NB4 (cell line): ENCODE results near the gene UBE2D3.
"Not testable (repeated sequence)": the region's sequence is repeated elsewhere in the genome, so short reads cannot be mapped to it uniquely, and the experiment has no call there.

Experiments used
- DNase-seq: peaks from one replicate; pipeline ENCODE4 v3.0.0; 2010; ENCODE audit warnings: low read depth
- H3K4me3 ChIP-seq: one replicate; pipeline ENCODE4 v1.5.1; 2011; ENCODE audit warnings: mild to moderate bottlenecking, low read depth, low read length, moderate library complexity
- CTCF ChIP-seq: IDR thresholded peaks from one replicate; pipeline ENCODE4 v1.5.1; 2012; ENCODE audit warnings: low read depth, low read length
- MAX ChIP-seq: IDR thresholded peaks from 2 replicates; pipeline ENCODE4 v1.6.1; 2011; ENCODE audit warnings: low read depth, low read length
- MYC ChIP-seq: IDR thresholded peaks from 2 replicates; pipeline ENCODE4 v1.6.1; 2011; ENCODE audit warnings: low read depth, low read length
- POLR2A ChIP-seq: IDR thresholded peaks from 2 replicates; pipeline ENCODE4 v1.6.1; 2011; ENCODE audit warnings: mild to moderate bottlenecking; ENCODE audit not compliant: insufficient read length; ENCODE audit errors: extremely low read depth

The UBE2D3 gene

GRCh38 chr4:102819588-102820365 is 7.6 kb downstream of the UBE2D3 start:
- peak overlapping the region; percentile 14 for H3K4me3 ChIP-seq
- TF ChIP-seq POLR2A (no peak), CTCF (no peak), MYC (no peak), MAX (no peak)
- no peak for DNase-seq

GRCh38 chr4:102819100-102819499 is 8.3 kb downstream of the UBE2D3 start:
- not testable (repeated sequence) for H3K4me3 ChIP-seq, DNase-seq

- no peak for TF ChIP-seq POLR2A
- no peak for TF ChIP-seq MYC
- no peak for TF ChIP-seq CTCF
- no peak for TF ChIP-seq MAX
- no peak overlapping the region for H3K4me3 ChIP-seq
- DNase-seq = no peak
These were observed 9.6 kb downstream of the UBE2D3 start for GRCh38 chr4:102817613-102818268.

- TF ChIP-seq CTCF (no peak), MYC (no peak), MAX (no peak), POLR2A (no peak)
- H3K4me3 ChIP-seq = no peak overlapping the region
- no peak for DNase-seq
These were observed 10.2 kb downstream of the UBE2D3 start for GRCh38 chr4:102817021-102817605.

- no peak overlapping the region for H3K4me3 ChIP-seq
- DNase-seq = no peak
- TF ChIP-seq MAX = no peak
- no peak for TF ChIP-seq POLR2A
- TF ChIP-seq MYC = no peak
- no peak for TF ChIP-seq CTCF
These were observed 11.4 kb downstream of the UBE2D3 start for GRCh38 chr4:102815981-102816380.

- no peak for TF ChIP-seq MAX
- no peak for TF ChIP-seq POLR2A
- TF ChIP-seq MYC = no peak
- no peak for TF ChIP-seq CTCF
- H3K4me3 ChIP-seq = no peak overlapping the region
- DNase-seq = no peak
These were observed 17.7 kb downstream of the UBE2D3 start for GRCh38 chr4:102809691-102810090.
